HepG2 (cell line): ENCODE results near the gene ARHGEF12. TPM values are rescaled to one million over a fixed set of nuclear protein-coding genes. Genes with fewer than 3 reads are reported as not detected.

ENCODE experiments used
- ARNT2 ChIP-seq: sonication (generic); formaldehyde crosslinking; IDR thresholded peaks from 2 replicates; pipeline ENCODE4 v1.8.0; 2022; ENCODE audit warnings: mild to moderate bottlenecking, low read depth, missing genetic modification reagents, moderate library complexity
- CENPT ChIP-seq: sonication (generic); formaldehyde crosslinking; IDR thresholded peaks from 2 replicates; pipeline ENCODE4 v1.8.0; 2022; ENCODE audit warnings: low read depth, mild to moderate bottlenecking, moderate library complexity, missing genetic modification reagents
- FOXM1 ChIP-seq: sonication (generic); formaldehyde crosslinking; IDR thresholded peaks from 2 replicates; pipeline ENCODE4 v1.5.0; 2020; ENCODE audit warnings: missing genetic modification reagents
- NR2C2 ChIP-seq: sonication (generic); formaldehyde crosslinking; IDR thresholded peaks from 2 replicates; pipeline ENCODE4 v1.4.0; 2020; ENCODE audit warnings: missing genetic modification reagents, mild to moderate bottlenecking, moderate library complexity, borderline replicate concordance
- PREB ChIP-seq: sonication (generic); formaldehyde crosslinking; IDR thresholded peaks from 2 replicates; pipeline ENCODE4 v1.4.0; 2020; ENCODE audit warnings: missing genetic modification reagents
- RELA ChIP-seq: sonication (generic); formaldehyde crosslinking; IDR thresholded peaks from 2 replicates; pipeline ENCODE4 v1.4.0; 2020; ENCODE audit warnings: missing genetic modification reagents
- TOE1 ChIP-seq: sonication (generic); formaldehyde crosslinking; IDR thresholded peaks from 2 replicates; pipeline ENCODE4 v1.4.0; 2020; ENCODE audit warnings: mild to moderate bottlenecking, missing genetic modification reagents
- ZBTB39 ChIP-seq: sonication (generic); formaldehyde crosslinking; IDR thresholded peaks from 2 replicates; pipeline ENCODE4 v1.5.0; 2020; ENCODE audit warnings: missing genetic modification reagents
- ZNF280B ChIP-seq: sonication (generic); formaldehyde crosslinking; IDR thresholded peaks from 2 replicates; pipeline ENCODE4 v1.5.0; 2020; ENCODE audit warnings: missing genetic modification reagents, mild to moderate bottlenecking, borderline replicate concordance
- ZNF460 ChIP-seq: sonication (generic); formaldehyde crosslinking; IDR thresholded peaks from 2 replicates; pipeline ENCODE4 v1.5.1; 2020; ENCODE audit warnings: missing genetic modification reagents, mild to moderate bottlenecking, borderline replicate concordance
- polyA plus RNA-seq, 8 experiments: library from polyadenylated mRNA; depleted of rRNA in 3 of 8; stranded (reverse) in 7 of 8; unstranded in 1 of 8; fragments of >200 nt; fragmentation: Illumina TruSeq in 4 of 8; extraction: Trizol in 4 of 8; gene quantifications; 2 replicates each; pipeline versions ENCODE4 v1.2.1 to v1.2.3, GENCODE V29; 2011 to 2016; ENCODE audit warnings: low read depth in 4 of 8, missing spikeins in 1 of 8, mixed read lengths in 1 of 8; ENCODE audit not compliant: insufficient read depth in 1 of 8
- total RNA-seq, 5 experiments: library from RNA; depleted of rRNA; stranded (reverse); fragments of >200 nt; fragmentation: Illumina TruSeq; extraction: Trizol; gene quantifications; 2 replicates each; pipeline ENCODE4 v1.2.3, GENCODE V29; 2016; ENCODE audit warnings: low read depth in 1 of 5
- TF ChIP-seq, protein P1 (sequence below): fragments of 450-650 bp; IDR thresholded peaks from 2 replicates; pipeline ENCODE4 v1.6.1; 2017; ENCODE audit warnings: mild to moderate bottlenecking
- TF ChIP-seq, protein P2 (sequence below): sonication (generic); formaldehyde crosslinking; IDR thresholded peaks from 2 replicates; pipeline ENCODE4 v1.8.1; 2023; ENCODE audit warnings: mild to moderate bottlenecking, missing genetic modification reagents, borderline replicate concordance
- TF ChIP-seq, protein P3 (sequence below): sonication (generic); formaldehyde crosslinking; IDR thresholded peaks from 2 replicates; pipeline ENCODE4 v1.4.0; 2020; ENCODE audit warnings: mild to moderate bottlenecking, missing genetic modification reagents
- TF ChIP-seq, protein P4 (sequence below): sonication (generic); formaldehyde crosslinking; conservative IDR thresholded peaks from 2 replicates; pipeline ENCODE4 v1.4.0; 2020; ENCODE audit warnings: missing genetic modification reagents

ARHGEF12 gene
- total and polyA plus RNA-seq, 2 of the 13 experiments (the other 11 are each of a cell fraction or from before 2014, with no cell fraction given) = 17.9 to 54.4 TPM

DNA sequence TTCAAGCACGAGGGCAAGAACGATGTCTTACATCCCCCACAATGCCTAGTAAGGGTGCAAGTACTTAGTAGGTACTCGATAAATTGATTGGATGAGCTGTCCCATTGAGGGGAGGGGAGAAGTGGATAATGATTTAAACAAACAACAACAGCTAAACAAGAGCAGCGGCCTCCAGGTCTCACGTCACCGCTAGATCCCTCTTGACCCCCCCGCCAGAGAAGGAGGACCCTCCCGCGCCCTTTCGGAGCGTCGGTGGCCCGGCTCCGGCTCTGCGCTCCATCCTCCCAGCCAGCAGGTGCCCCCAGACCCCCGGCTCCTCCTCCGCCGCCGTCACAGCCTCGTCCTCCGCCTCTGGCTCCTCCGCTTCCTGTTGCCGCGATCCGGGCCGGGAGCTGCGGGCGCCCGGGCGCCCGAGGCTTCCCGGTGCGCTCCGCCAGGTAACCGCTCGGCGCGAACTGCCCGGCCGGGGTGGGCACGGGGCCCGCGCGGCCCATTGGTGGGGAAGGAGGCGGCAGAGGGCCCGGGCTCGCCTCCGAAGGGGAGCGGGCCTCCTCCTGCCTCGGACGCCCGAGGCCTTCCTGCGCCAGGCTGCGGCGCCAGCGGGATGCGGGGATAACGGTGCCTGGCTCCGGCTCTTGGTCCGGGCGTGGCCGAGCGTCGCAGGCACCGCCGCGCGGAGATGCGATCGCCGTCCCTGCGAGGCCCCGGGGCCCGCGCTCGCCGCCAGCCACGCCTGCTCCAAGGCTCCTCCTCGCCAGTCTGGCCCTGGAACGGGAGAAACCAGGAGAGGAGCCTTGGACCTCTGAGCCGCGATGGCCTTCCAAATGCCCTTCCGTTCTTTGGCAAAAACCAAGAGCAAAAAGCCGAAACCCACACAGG is 11.0 kb upstream of the ARHGEF12 start, which contains the start of gene TLCD5 (continued):
- TF ChIP-seq, protein P1, sequence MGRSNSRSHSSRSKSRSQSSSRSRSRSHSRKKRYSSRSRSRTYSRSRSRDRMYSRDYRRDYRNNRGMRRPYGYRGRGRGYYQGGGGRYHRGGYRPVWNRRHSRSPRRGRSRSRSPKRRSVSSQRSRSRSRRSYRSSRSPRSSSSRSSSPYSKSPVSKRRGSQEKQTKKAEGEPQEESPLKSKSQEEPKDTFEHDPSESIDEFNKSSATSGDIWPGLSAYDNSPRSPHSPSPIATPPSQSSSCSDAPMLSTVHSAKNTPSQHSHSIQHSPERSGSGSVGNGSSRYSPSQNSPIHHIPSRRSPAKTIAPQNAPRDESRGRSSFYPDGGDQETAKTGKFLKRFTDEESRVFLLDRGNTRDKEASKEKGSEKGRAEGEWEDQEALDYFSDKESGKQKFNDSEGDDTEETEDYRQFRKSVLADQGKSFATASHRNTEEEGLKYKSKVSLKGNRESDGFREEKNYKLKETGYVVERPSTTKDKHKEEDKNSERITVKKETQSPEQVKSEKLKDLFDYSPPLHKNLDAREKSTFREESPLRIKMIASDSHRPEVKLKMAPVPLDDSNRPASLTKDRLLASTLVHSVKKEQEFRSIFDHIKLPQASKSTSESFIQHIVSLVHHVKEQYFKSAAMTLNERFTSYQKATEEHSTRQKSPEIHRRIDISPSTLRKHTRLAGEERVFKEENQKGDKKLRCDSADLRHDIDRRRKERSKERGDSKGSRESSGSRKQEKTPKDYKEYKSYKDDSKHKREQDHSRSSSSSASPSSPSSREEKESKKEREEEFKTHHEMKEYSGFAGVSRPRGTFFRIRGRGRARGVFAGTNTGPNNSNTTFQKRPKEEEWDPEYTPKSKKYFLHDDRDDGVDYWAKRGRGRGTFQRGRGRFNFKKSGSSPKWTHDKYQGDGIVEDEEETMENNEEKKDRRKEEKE = no peak
- TF ChIP-seq ZNF460 (CRISPR knock-in tag) = no peak
- TF ChIP-seq CENPT (CRISPR knock-in tag) = no peak
- TF ChIP-seq, protein P2, sequence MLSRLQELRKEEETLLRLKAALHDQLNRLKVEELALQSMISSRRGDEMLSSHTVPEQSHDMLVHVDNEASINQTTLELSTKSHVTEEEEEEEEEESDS (CRISPR knock-in tag) = no peak
- no peak for TF ChIP-seq TOE1 (CRISPR knock-in tag)
- TF ChIP-seq, protein P3, sequence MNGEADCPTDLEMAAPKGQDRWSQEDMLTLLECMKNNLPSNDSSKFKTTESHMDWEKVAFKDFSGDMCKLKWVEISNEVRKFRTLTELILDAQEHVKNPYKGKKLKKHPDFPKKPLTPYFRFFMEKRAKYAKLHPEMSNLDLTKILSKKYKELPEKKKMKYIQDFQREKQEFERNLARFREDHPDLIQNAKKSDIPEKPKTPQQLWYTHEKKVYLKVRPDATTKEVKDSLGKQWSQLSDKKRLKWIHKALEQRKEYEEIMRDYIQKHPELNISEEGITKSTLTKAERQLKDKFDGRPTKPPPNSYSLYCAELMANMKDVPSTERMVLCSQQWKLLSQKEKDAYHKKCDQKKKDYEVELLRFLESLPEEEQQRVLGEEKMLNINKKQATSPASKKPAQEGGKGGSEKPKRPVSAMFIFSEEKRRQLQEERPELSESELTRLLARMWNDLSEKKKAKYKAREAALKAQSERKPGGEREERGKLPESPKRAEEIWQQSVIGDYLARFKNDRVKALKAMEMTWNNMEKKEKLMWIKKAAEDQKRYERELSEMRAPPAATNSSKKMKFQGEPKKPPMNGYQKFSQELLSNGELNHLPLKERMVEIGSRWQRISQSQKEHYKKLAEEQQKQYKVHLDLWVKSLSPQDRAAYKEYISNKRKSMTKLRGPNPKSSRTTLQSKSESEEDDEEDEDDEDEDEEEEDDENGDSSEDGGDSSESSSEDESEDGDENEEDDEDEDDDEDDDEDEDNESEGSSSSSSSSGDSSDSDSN (CRISPR knock-in tag) = peak; percentile 97; the same call in 1 of the 2 replicates
- TF ChIP-seq ZBTB39 (CRISPR knock-in tag) = no peak
- 0 out of 2 replicates have a peak, but pooled peaks have one; percentile 24 for TF ChIP-seq RELA (CRISPR knock-in tag)
- TF ChIP-seq, protein P4, sequence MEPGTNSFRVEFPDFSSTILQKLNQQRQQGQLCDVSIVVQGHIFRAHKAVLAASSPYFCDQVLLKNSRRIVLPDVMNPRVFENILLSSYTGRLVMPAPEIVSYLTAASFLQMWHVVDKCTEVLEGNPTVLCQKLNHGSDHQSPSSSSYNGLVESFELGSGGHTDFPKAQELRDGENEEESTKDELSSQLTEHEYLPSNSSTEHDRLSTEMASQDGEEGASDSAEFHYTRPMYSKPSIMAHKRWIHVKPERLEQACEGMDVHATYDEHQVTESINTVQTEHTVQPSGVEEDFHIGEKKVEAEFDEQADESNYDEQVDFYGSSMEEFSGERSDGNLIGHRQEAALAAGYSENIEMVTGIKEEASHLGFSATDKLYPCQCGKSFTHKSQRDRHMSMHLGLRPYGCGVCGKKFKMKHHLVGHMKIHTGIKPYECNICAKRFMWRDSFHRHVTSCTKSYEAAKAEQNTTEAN = 0 out of 2 replicates have a peak, but pooled peaks have one; percentile 45
- 0 out of 2 replicates have a peak, but pooled peaks have one; percentile 50 for TF ChIP-seq ZNF280B (CRISPR knock-in tag)
- peak; percentile 77; the same call in 1 of the 2 replicates for TF ChIP-seq ARNT2 (CRISPR knock-in tag)
- TF ChIP-seq NR2C2 (CRISPR knock-in tag) = 0 out of 2 replicates have a peak, but pooled peaks have one; percentile 19
- TF ChIP-seq FOXM1 (CRISPR knock-in tag) = 0 out of 2 replicates have a peak, but pooled peaks have one; percentile 18
- TF ChIP-seq PREB = no peak
